HepG2 (cell line): ENCODE measurements around the gene KIAA0232. TPM values are rescaled to one million over a fixed set of nuclear protein-coding genes. Genes with fewer than 3 reads are reported as not detected.

Source experiments
- ETV5 ChIP-seq: IDR thresholded peaks from 2 replicates; pipeline ENCODE4 v1.6.1; 2018; ENCODE audit warnings: missing biosample characterization, missing genetic modification reagents, inconsistent platforms, borderline replicate concordance
- FOXA3 ChIP-seq: IDR thresholded peaks from 2 replicates; pipeline ENCODE4 v1.6.1; 2016; ENCODE audit warnings: missing genetic modification reagents, missing compliant biosample characterization
- GPN1 ChIP-seq: sonication (generic); formaldehyde crosslinking; IDR thresholded peaks from 2 replicates; pipeline ENCODE4 v1.5.1; 2020; ENCODE audit warnings: missing genetic modification reagents, borderline replicate concordance
- HBP1 ChIP-seq: IDR thresholded peaks from 2 replicates; pipeline ENCODE4 v1.6.1; 2016; ENCODE audit warnings: low read depth, control low read depth
- IRX3 ChIP-seq: sonication (generic); formaldehyde crosslinking; IDR thresholded peaks from 2 replicates; pipeline ENCODE4 v1.8.1; 2023; ENCODE audit warnings: mild to moderate bottlenecking, low read depth, missing genetic modification reagents, borderline replicate concordance
- SNAPC5 ChIP-seq: sonication (generic); formaldehyde crosslinking; IDR thresholded peaks from 2 replicates; pipeline ENCODE4 v1.8.1; 2023; ENCODE audit warnings: mild to moderate bottlenecking, missing genetic modification reagents, borderline replicate concordance
- TIGD3 ChIP-seq: sonication (generic); formaldehyde crosslinking; IDR thresholded peaks from 2 replicates; pipeline ENCODE4 v1.5.1; 2020; ENCODE audit warnings: mild to moderate bottlenecking, missing genetic modification reagents, borderline replicate concordance
- U2AF1 ChIP-seq: fragments of 200-400 bp; formaldehyde crosslinking; optimal IDR thresholded peaks from 2 replicates; pipeline ENCODE3; 2017; ENCODE audit warnings: mild to moderate bottlenecking, low read depth, low read length
- ZNF280D ChIP-seq: sonication (generic); formaldehyde crosslinking; IDR thresholded peaks from 2 replicates; pipeline ENCODE4 v1.5.1; 2020; ENCODE audit warnings: mild to moderate bottlenecking, missing genetic modification reagents
- ZNF609 ChIP-seq: sonication (generic); formaldehyde crosslinking; IDR thresholded peaks from 2 replicates; pipeline ENCODE4 v1.4.0; 2020; ENCODE audit warnings: mild to moderate bottlenecking, missing genetic modification reagents, borderline replicate concordance
- ZNF660 ChIP-seq: sonication (generic); formaldehyde crosslinking; IDR thresholded peaks from 2 replicates; pipeline ENCODE4 v1.5.1; 2020; ENCODE audit warnings: mild to moderate bottlenecking, low read depth, missing genetic modification reagents, borderline replicate concordance
- ZNF704 ChIP-seq: sonication (generic); formaldehyde crosslinking; IDR thresholded peaks from 2 replicates; pipeline ENCODE4 v1.8.1; 2023; ENCODE audit warnings: mild to moderate bottlenecking, inconsistent platforms, moderate library complexity, missing genetic modification reagents, borderline replicate concordance
- ZSCAN25 ChIP-seq: sonication (generic); formaldehyde crosslinking; IDR thresholded peaks from 2 replicates; pipeline ENCODE4 v1.8.0; 2022; ENCODE audit warnings: mild to moderate bottlenecking, missing genetic modification reagents
- polyA plus RNA-seq, 8 experiments: library from polyadenylated mRNA; depleted of rRNA in 3 of 8; stranded (reverse) in 7 of 8; unstranded in 1 of 8; fragments of >200 nt; fragmentation: Illumina TruSeq in 4 of 8; extraction: Trizol in 4 of 8; gene quantifications; 2 replicates each; pipeline versions ENCODE4 v1.2.1 to v1.2.3, GENCODE V29; 2011 to 2016; ENCODE audit warnings: low read depth in 4 of 8, missing spikeins in 1 of 8, mixed read lengths in 1 of 8; ENCODE audit not compliant: insufficient read depth in 1 of 8
- total RNA-seq, 5 experiments: library from RNA; depleted of rRNA; stranded (reverse); fragments of >200 nt; fragmentation: Illumina TruSeq; extraction: Trizol; gene quantifications; 2 replicates each; pipeline ENCODE4 v1.2.3, GENCODE V29; 2016; ENCODE audit warnings: low read depth in 1 of 5

The KIAA0232 gene
- total and polyA plus RNA-seq, 2 of the 13 experiments (the other 11 are each of a cell fraction or from before 2014, with no cell fraction given), result 7.8 to 17.1 TPM

- peak; percentile 18; the same call in 1 of the 2 replicates for TF ChIP-seq ZNF609 (CRISPR knock-in tag)
- TF ChIP-seq ZNF660 (CRISPR knock-in tag), result no peak
- TF ChIP-seq TIGD3 (CRISPR knock-in tag), result no peak
- TF ChIP-seq GPN1, result no peak
- no peak for TF ChIP-seq U2AF1
- TF ChIP-seq FOXA3, result peak; percentile 72
- TF ChIP-seq ZNF280D, result no peak
- no peak for TF ChIP-seq HBP1 (CRISPR knock-in tag)
- TF ChIP-seq IRX3 (CRISPR knock-in tag), result no peak
- TF ChIP-seq ETV5 (CRISPR knock-in tag), result peak; percentile 11; the same call in 1 of the 2 replicates
- TF ChIP-seq SNAPC5 (CRISPR knock-in tag), result no peak
- TF ChIP-seq ZSCAN25, result 0 out of 2 replicates have a peak, but pooled peaks have one; percentile 27
- no peak for TF ChIP-seq ZNF704 (CRISPR knock-in tag)
These were observed 147.4 kb downstream of the KIAA0232 start (continued) for GRCh38 chr4:6929812-6930464.
